Hippocampal formation (tissue), 2 donors: ENCODE measurements around the gene COL13A1.

Experiments used
- DNase-seq, 2 donors: peaks; one replicate each; lab custom pipeline; 2025; lab: John Stamatoyannopoulos, UW

Gene COL13A1

GRCh38 chr10:69819716-69820506 is 18.2 kb downstream of the COL13A1 start:
- DNase-seq, result no peak

DNA sequence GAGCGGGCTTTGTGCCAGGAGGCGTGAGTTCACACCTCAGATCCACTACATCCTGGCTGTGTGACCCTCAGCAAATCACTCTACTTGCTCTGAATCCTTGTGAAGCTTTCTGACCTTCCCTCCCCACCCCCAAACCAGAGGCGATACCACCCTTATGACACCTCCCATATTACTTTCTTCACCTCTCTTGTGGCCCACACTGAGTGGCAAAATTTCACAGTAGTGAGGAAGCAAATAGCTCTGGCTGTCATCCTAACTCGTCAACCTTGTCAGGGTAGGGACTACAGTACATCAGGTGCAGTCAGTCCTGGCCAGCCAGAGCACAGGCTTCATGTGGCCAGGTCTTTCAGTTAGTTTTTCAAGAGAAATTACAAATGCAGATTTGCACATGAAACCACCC is 19.1 kb downstream of the COL13A1 start:
- DNase-seq, result no peak

- no peak for DNase-seq
Observed at GRCh38 chr10:69825604-69826003, 23.9 kb downstream of the COL13A1 start.

DNA sequence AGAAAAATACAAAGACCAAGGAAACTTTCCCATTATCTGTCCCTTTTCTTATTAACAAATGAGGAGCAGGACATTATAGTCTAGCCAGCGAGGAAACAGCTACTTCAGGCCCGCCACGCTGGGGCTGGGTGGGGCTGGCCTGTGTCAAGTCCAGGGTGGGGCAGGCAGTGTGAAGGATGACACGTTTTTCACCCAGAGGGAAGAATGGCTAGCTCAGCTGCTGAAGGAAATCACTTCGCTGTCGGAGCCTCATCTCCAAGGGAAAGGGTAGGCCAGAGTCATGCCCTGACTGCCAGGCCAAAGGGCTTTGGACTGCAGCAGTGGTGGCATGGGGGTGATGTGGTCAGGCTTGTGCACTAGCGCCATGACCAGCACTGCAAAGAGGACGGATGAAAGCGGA is 24.4 kb downstream of the COL13A1 start:
- no peak for DNase-seq

DNA sequence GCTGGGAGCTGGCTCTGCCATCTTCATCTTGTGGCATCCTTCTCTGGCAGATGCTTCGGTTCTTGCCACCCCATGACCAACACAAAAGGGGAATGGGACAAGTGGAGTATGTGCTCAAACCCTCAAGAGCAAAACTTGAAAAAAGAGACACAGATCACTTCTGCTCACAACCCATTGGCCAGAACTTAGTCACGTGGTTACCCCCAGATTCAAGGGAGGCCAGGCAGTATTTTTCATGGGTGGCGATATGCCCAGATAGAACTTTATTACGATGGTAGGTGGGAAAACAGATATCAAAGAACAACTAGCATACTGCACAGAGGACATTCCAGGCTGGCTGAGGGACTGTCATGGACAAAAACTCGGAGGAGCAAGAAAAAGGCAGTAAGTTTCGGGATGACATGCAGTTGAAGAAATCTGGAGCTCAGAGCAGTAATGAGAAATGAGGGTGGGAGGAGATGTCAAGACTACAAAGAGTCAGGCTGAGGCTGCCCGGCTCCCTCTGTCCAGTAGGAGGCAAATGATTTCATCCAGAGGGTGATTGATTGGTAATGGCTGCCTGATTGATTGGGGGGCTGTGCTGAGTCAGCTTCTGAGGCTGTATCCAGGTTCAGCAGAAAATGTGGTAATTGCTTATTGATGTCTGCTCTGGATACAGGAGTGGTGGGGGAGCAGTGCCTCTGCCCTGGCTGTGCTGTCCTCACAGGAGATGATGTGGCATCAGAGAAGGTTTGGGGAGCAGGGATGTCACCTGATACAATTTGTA is 25.3 kb downstream of the COL13A1 start:
- no peak for DNase-seq

GRCh38 chr10:69828144-69828870 is 26.6 kb downstream of the COL13A1 start:
- no peak for DNase-seq

DNA sequence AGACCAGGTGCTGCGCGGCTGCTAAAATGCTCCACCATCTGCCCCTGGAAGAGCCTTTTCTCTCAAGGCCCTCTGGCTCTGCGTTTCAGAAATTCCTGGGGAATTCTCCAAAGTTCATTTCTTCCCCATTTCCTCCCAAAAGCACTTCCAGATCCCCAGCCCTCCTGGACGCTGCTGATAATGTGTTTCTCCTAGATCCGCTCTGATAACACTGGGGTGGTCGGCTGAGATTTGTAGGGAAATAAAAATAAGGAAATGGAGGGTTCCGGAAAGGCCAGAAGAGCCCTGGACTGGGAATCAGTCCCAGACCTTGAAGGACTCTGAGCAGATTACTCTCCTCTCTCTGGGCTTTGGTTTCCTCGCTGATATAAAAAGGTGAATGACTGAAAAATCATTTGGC is 28.1 kb downstream of the COL13A1 start:
- no peak for DNase-seq

- DNase-seq, result no peak
Observed at GRCh38 chr10:69831231-69831855, 29.6 kb downstream of the COL13A1 start.

GRCh38 chr10:69835233-69835632 is 33.5 kb downstream of the COL13A1 start:
- no peak for DNase-seq

GRCh38 chr10:69835875-69836730 is 34.4 kb downstream of the COL13A1 start:
- no peak for DNase-seq

- no peak for DNase-seq
Observed at GRCh38 chr10:69836731-69837030, 35.0 kb downstream of the COL13A1 start.

DNA sequence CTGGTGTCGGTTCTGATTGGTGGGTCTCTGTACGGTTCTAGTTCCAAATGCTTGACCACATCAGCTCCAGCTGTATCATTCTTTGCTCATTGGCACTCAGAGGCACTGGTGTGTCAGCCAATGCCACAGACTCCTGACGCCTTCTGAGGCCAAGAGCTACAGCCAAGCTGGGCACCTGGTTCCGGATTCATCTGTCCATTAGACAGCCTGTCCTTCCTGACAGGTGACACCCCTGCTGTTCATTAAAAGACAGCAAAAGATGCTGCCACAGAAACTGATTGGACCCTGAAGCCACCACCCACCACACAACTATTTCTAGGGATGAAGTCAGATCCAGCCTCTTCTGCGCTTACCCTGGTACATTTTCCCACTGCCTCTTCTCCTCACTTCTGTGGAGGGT is 35.6 kb downstream of the COL13A1 start:
- no peak for DNase-seq

DNA sequence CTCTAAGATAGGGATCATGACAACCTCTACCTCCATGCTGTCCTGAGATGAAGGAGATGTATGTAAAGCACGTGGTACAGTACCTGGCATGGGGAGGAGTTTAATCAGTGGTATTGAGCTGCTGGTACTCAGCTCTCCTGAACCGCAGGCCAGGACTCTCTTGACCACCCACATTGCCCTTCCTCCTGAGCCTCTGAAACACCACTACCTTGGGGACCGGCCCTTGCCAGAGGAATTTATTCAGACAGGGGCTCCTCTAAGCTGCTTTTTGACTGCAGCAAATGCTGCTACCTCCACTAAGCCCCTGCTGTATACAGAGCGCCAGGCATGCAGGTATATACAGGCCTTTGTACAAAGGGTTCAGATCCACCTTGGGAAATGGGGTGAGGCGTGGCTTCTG is 36.7 kb downstream of the COL13A1 start:
- DNase-seq, result no peak

DNA sequence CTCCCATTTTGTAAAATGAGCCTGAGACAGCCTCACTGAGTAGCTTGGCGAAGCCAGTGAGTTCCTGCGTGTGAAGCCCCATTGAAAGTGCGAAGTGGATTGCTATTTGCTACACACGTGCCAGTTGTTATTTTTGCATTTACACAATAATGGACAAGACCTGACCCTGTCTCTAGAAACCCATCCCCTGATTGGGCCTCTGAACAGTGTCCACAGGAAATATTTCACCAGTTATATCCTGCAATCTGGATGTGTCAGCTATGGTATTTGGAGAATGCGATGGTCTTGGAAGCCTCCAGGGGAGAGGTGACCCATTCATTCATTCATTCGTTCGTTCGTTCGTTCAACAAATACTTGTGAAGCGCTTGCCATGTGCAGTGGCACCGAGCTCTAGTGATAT is 37.1 kb downstream of the COL13A1 start:
- no peak for DNase-seq

DNA sequence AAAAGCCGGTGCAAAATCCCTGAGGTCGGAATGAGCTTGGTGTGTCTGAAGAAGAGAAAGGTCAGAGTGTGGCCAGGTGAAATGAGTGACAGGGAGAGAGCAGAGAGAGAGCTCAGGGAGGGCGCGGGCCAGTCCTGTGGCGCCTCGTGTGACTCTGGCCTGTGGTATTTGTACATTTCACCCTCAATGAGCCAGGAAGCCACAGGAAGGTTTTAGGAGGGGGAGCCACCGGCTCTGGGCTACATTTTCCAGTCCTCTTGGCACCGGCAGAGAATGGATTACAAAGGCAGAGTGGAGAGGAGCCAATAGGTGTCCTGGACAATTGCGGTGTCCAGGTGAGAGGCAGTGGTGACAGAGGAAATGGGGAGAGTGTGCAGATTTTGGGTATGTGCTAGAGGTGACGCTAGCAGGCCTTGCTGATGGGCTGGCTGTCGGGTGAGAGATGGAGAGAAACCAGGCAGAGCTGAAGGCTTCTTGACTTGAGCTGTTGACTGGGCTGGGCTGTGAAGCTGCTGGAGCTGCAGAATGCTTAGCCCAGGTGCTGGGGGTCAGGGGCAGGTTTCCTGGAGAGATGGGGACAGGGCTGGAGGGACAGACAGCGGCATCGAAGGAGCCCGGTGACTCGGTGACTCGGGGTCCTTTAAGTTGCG is 38.1 kb downstream of the COL13A1 start:
- no peak for DNase-seq

GRCh38 chr10:69840773-69841172 is 39.1 kb downstream of the COL13A1 start:
- DNase-seq, result no peak

GRCh38 chr10:69842020-69842419 is 40.3 kb downstream of the COL13A1 start:
- DNase-seq, result no peak

DNA sequence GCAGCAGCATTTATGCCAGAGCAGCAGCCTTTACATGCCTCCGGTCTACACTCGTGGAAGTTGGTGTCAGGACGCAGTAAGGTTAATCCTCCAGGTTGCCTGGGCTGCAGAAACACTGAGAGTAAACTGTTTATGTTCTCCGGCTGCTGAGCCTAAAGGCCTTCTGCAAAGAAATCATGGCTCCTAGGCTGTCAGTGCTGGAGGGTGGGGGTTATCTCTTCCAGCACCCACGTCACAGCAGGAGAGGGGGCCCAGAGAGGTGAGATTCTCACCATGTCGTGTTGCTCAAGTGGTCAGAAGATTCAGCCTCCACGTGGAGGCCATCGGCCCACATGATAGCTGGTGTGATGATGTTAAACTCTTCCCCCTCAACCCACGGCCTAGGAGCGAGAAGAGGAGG is 41.2 kb downstream of the COL13A1 start:
- no peak for DNase-seq

DNA sequence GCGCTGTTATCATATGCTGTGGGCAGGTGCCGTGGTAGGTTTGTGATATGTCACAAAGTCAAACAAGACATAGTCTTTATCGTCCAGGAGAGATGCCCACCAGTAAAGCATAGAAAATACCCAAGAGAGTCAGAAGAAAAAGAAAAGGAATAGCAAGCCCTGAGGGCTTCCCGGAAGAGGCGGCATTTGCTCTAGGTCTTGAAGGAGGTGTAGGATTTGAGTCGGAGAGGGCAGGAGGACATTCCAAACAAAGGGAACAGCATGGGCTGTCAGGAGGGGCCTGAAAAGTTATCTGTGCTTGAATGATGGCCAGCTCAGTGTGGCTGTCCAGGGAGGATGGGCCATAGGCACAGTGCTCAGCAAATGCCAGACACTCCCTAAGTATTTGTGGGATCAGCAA is 42.2 kb downstream of the COL13A1 start:
- no peak for DNase-seq

GRCh38 chr10:69844698-69845097 is 43.0 kb downstream of the COL13A1 start:
- no peak for DNase-seq
